ENCODE measurements around the gene NLRP6. TPM values are rescaled to one million over a fixed set of nuclear protein-coding genes. Genes with fewer than 3 reads are reported as not detected.

NLRP6 gene
- polyA plus RNA-seq, 1 experiment, result not detected

GRCh38 chr11:251550-251949 lies 26.7 kb upstream of the NLRP6 start:
- POLR2A ChIA-PET, result no interaction called here
- Histone ChIP-seq H3K27me3 (ENCODE audit: control insufficient read depth, insufficient read depth, low read length) (no peaks in the 10 kb centered on the region), H3K36me3 (ENCODE audit: control insufficient read depth, insufficient read depth, low read length) (peaks cover 23% of the 10 kb centered on the region), H3K4me3 (ENCODE audit: low read depth, low read length) (no peak overlapping the region)
- DNase-seq (ENCODE audit: low read depth), result no peak
- CTCF ChIA-PET, result interaction anchor here (0.9 to 3.9 kb wide), 16 partner anchors 9 to 267 kb away, joined by 3 to 41 read pairs (median 6); no protein-coding TSS in a partner anchor
- TF ChIP-seq CTCF (IDR thresholded peaks at IDR 0.05; ENCODE audit: insufficient read depth, low read depth, low read length), result no peak

- DNase-seq (ENCODE audit: low read depth), result no peak
- H3K27me3 ChIP-seq (ENCODE audit: control insufficient read depth, insufficient read depth, low read length), result peaks cover 3% of the 10 kb centered on the region
- peaks cover 23% of the 10 kb centered on the region for H3K36me3 ChIP-seq (ENCODE audit: control insufficient read depth, insufficient read depth, low read length)
- no peak for TF ChIP-seq CTCF (IDR thresholded peaks at IDR 0.05; ENCODE audit: insufficient read depth, low read depth, low read length)
- ChIA-PET POLR2A (no interaction called here), CTCF (interaction anchor here (0.7 to 3.9 kb wide), 4 partner anchors 8 to 111 kb away, joined by 3 to 41 read pairs (median 29); no protein-coding TSS in a partner anchor)
- no peak overlapping the region for H3K4me3 ChIP-seq (ENCODE audit: low read depth, low read length)
Measured at GRCh38 chr11:252666-253065, 25.5 kb upstream of the NLRP6 start.

- no peak for TF ChIP-seq CTCF (IDR thresholded peaks at IDR 0.05; ENCODE audit: insufficient read depth, low read depth, low read length)
- ChIA-PET POLR2A (no interaction called here), CTCF (interaction anchor here (0.7 to 3.9 kb wide), 5 partner anchors 7 to 111 kb away, joined by 3 to 41 read pairs (median 20); no protein-coding TSS in a partner anchor)
- peaks cover 3% of the 10 kb centered on the region for H3K27me3 ChIP-seq (ENCODE audit: control insufficient read depth, insufficient read depth, low read length)
- peaks cover 23% of the 10 kb centered on the region for H3K36me3 ChIP-seq (ENCODE audit: control insufficient read depth, insufficient read depth, low read length)
- no peak overlapping the region for H3K4me3 ChIP-seq (ENCODE audit: low read depth, low read length)
- DNase-seq (ENCODE audit: low read depth), result no peak
Measured at GRCh38 chr11:253160-253885, 24.9 kb upstream of the NLRP6 start.

GRCh38 chr11:253886-254270 lies 24.3 kb upstream of the NLRP6 start:
- Histone ChIP-seq H3K27me3 (ENCODE audit: control insufficient read depth, insufficient read depth, low read length) (peaks cover 3% of the 10 kb centered on the region), H3K4me3 (ENCODE audit: low read depth, low read length) (no peak overlapping the region), H3K36me3 (ENCODE audit: control insufficient read depth, insufficient read depth, low read length) (peaks cover 20% of the 10 kb centered on the region)
- no peak for TF ChIP-seq CTCF (IDR thresholded peaks at IDR 0.05; ENCODE audit: insufficient read depth, low read depth, low read length)
- ChIA-PET CTCF (interaction anchor here (0.8 to 3.8 kb wide), 2 partner anchors 10 to 51 kb away, joined by 3 to 20 read pairs; no protein-coding TSS in a partner anchor), POLR2A (no interaction called here)
- DNase-seq (ENCODE audit: low read depth), result no peak

- H3K4me3 ChIP-seq (ENCODE audit: low read depth, low read length), result no peak overlapping the region
- TF ChIP-seq CTCF (IDR thresholded peaks at IDR 0.05; ENCODE audit: insufficient read depth, low read depth, low read length), result no peak
- ChIA-PET CTCF (interaction anchor here (0.7 to 0.9 kb wide), 2 partner anchors 12 to 52 kb away, joined by 3 read pairs; partner anchors contain the start of gene IFITM2), POLR2A (no interaction called here)
- peaks cover 17% of the 10 kb centered on the region for H3K36me3 ChIP-seq (ENCODE audit: control insufficient read depth, insufficient read depth, low read length)
- H3K27me3 ChIP-seq (ENCODE audit: control insufficient read depth, insufficient read depth, low read length), result peaks cover 3% of the 10 kb centered on the region
- DNase-seq (ENCODE audit: low read depth), result no peak
Measured at GRCh38 chr11:255176-255575, 23.0 kb upstream of the NLRP6 start.
